Endodermal cell (in vitro differentiated cells): ENCODE data around the gene CACNA2D4. TPM values are rescaled to one million over a fixed set of nuclear protein-coding genes. Genes with fewer than 3 reads are reported as not detected.
A peak's percentile ranks its signal among the peaks of the same experiment; 100 is the strongest.

ENCODE experiments used
- DNase-seq: peaks from one replicate; pipeline ENCODE4 v3.0.0-alpha.2; 2017
- H3K27ac ChIP-seq: 2 replicates; pipeline ENCODE4 v1.5.1; 2013; ENCODE audit warnings: mild to moderate bottlenecking, low read depth, low read length, moderate library complexity
- H3K27me3 ChIP-seq: 2 replicates; pipeline ENCODE4 v1.6.1; 2013; ENCODE audit warnings: mild to moderate bottlenecking, low read length, moderate library complexity; ENCODE audit not compliant: insufficient read depth, control insufficient read depth, poor library complexity, severe bottlenecking
- H3K36me3 ChIP-seq: 2 replicates; pipeline ENCODE4 v1.7.0; 2013; ENCODE audit warnings: mild to moderate bottlenecking, low read length, moderate library complexity; ENCODE audit not compliant: control insufficient read depth, insufficient read depth
- H3K4me1 ChIP-seq: one replicate; pipeline ENCODE4 v1.7.0; 2013; ENCODE audit warnings: low read length; ENCODE audit not compliant: control insufficient read depth, insufficient read depth
- H3K4me3 ChIP-seq: 2 replicates; pipeline ENCODE4 v1.5.1; 2013; ENCODE audit warnings: mild to moderate bottlenecking, low read length, moderate library complexity
- H3K9ac ChIP-seq: 2 replicates; pipeline ENCODE4 v1.6.1; 2013; ENCODE audit warnings: mild to moderate bottlenecking, low read length, moderate library complexity; ENCODE audit not compliant: poor library complexity, severe bottlenecking; ENCODE audit errors: extremely low read depth
- H3K9me3 ChIP-seq: 2 replicates; pipeline ENCODE4 v1.6.1; 2013; ENCODE audit warnings: mild to moderate bottlenecking, low read length, moderate library complexity; ENCODE audit not compliant: control insufficient read depth
- H3K27ac Mint-ChIP-seq: 2 replicates; pipeline ENCODE4 v1.8.0; 2020; ENCODE audit warnings: mixed read lengths
- H3K27me3 Mint-ChIP-seq: 2 replicates; pipeline ENCODE4 v1.8.0; 2021; ENCODE audit warnings: mild to moderate bottlenecking, mixed read lengths; ENCODE audit not compliant: insufficient read depth
- H3K36me3 Mint-ChIP-seq: 2 replicates; pipeline ENCODE4 v1.8.0; 2020; ENCODE audit warnings: low read depth, mixed read lengths
- H3K4me1 Mint-ChIP-seq: 2 replicates; pipeline ENCODE4 v1.8.0; 2020; ENCODE audit warnings: mixed read lengths
- H3K4me3 Mint-ChIP-seq: 2 replicates; pipeline ENCODE4 v1.8.0; 2020; ENCODE audit warnings: mild to moderate bottlenecking, moderate library complexity, mixed read lengths
- H3K9me3 Mint-ChIP-seq: 2 replicates; pipeline ENCODE4 v1.8.0; 2020; ENCODE audit warnings: mild to moderate bottlenecking, mixed read lengths
- CTCF ChIP-seq: fragments of 200-600 bp; sonication (generic); conservative IDR thresholded peaks from 2 replicates; pipeline ENCODE4 v1.5.0; 2021; ENCODE audit warnings: antibody characterized with exemption, mild to moderate bottlenecking
- WGBS, 2 experiments: methylation state at CpG; one replicate each; pipeline versions ENCODE4 v1.1.5 to v1.1.7; 2013; ENCODE audit warnings: missing lambda C conversion rate in 2 of 2, mixed read lengths in 1 of 2; ENCODE audit not compliant: insufficient coverage in 1 of 2, insufficient read length in 1 of 2; 5-methylcytosine and 5-hydroxymethylcytosine counted together
- total RNA-seq, 2 donors: library from RNA; stranded (reverse); fragmentation: NEBNext Ultra II Directional in 1 of 2; extraction: Animal tissue kit (Norgen Biotek cat#: 25700) in 1 of 2; gene quantifications; 2 replicates in 1 of 2; 3 replicates in 1 of 2; pipeline ENCODE4 v1.2.1, GENCODE V29; 2021

CACNA2D4 gene
- total RNA-seq, 2 donors from 2014 or later, result 4.3 to 5.7 TPM

- TF ChIP-seq CTCF, result no peak
- peaks cover 18% of the 10 kb centered on the region for H3K4me1 Mint-ChIP-seq
Observed at GRCh38 chr12:1882405-1882804, 36.0 kb downstream of the CACNA2D4 start.

GRCh38 chr12:1881936-1882335 lies 36.5 kb downstream of the CACNA2D4 start:
- TF ChIP-seq CTCF, result no peak
- Mint-ChIP-seq H3K36me3 (no peaks in the 10 kb centered on the region), H3K4me1 (peaks cover 16% of the 10 kb centered on the region), H3K9me3 (no peaks in the 10 kb centered on the region), H3K27ac (no peak overlapping the region), H3K27me3 (peaks cover 6% of the 10 kb centered on the region), H3K4me3 (no peak overlapping the region)
- H3K9ac ChIP-seq, result no peak overlapping the region
- H3K27ac ChIP-seq, result no peak overlapping the region
- WGBS, 2 experiments, result 78% methylated on average over 1 to 3 of the region's 3 CpGs
- H3K9me3 ChIP-seq, result no peaks in the 10 kb centered on the region
- H3K4me3 ChIP-seq, result no peak overlapping the region
- no peaks in the 10 kb centered on the region for H3K27me3 ChIP-seq
- no peaks in the 10 kb centered on the region for H3K36me3 ChIP-seq
- H3K4me1 ChIP-seq, result no peaks in the 10 kb centered on the region
- DNase-seq, result peak; percentile 30

More at GRCh38 chr12:1882405-1882804, 36.0 kb downstream of the CACNA2D4 start:
- WGBS, 2 experiments, result 84% methylated on average over 4 to 8 of the region's 8 CpGs
- Histone ChIP-seq H3K4me3 (no peak overlapping the region), H3K36me3 (no peaks in the 10 kb centered on the region), H3K9me3 (no peaks in the 10 kb centered on the region), H3K27ac (no peak overlapping the region), H3K9ac (no peak overlapping the region), H3K27me3 (no peaks in the 10 kb centered on the region), H3K4me1 (no peaks in the 10 kb centered on the region)
- peaks cover 6% of the 10 kb centered on the region for H3K27me3 Mint-ChIP-seq
- no peak for DNase-seq
- H3K9me3 Mint-ChIP-seq, result no peaks in the 10 kb centered on the region
- no peak overlapping the region for H3K27ac Mint-ChIP-seq
- no peak overlapping the region for H3K4me3 Mint-ChIP-seq
- no peaks in the 10 kb centered on the region for H3K36me3 Mint-ChIP-seq

DNA sequence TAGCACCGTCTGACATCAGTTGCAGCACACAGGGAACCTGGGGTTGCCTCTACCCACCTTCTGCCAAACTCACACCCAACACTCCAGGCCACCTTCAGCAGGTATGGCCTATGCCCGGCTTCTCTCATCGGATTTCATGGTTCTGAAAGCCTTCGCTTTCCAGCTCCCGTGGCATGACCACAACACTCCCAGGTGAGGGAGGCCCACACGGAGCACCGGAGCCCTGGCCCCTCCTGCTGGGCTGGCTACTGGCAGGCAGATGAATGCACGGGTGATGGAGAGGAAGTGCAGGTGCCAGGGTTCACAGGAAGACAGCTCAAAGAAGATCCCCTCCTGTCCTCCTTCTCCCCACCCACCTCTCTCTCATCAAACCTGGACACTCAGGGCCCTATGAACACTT lies 37.2 kb downstream of the CACNA2D4 start:
- Mint-ChIP-seq H3K4me3 (no peak overlapping the region), H3K36me3 (no peaks in the 10 kb centered on the region), H3K4me1 (peaks cover 9% of the 10 kb centered on the region), H3K27ac (no peak overlapping the region), H3K9me3 (no peaks in the 10 kb centered on the region), H3K27me3 (peaks cover 3% of the 10 kb centered on the region)
- Histone ChIP-seq H3K4me1 (no peaks in the 10 kb centered on the region), H3K27me3 (no peaks in the 10 kb centered on the region), H3K9me3 (no peaks in the 10 kb centered on the region), H3K36me3 (no peaks in the 10 kb centered on the region), H3K9ac (no peak overlapping the region), H3K27ac (no peak overlapping the region), H3K4me3 (no peak overlapping the region)
- peak; percentile 32 for DNase-seq
- no peak for TF ChIP-seq CTCF
- WGBS, 2 experiments, result 94 to 97% methylated on average over 5 to 8 of the region's 8 CpGs
